Neural crest cell (in vitro differentiated cells): ENCODE results near the gene SLC37A1. TPM values are rescaled to one million over a fixed set of nuclear protein-coding genes. Genes with fewer than 3 reads are reported as not detected.
A peak's percentile ranks its signal among the peaks of the same experiment; 100 is the strongest.

Source experiments
- DNase-seq: peaks from one replicate; pipeline ENCODE4 v3.0.0; 2021; ENCODE audit warnings: low read depth, mixed read lengths, low spot score
- H3K27ac Mint-ChIP-seq: one replicate; pipeline ENCODE4 v1.8.0; 2021; ENCODE audit warnings: mild to moderate bottlenecking, mixed read lengths; ENCODE audit not compliant: unreplicated experiment
- H3K27me3 Mint-ChIP-seq: 2 replicates; pipeline ENCODE4 v1.8.0; 2021; ENCODE audit warnings: low read depth, mild to moderate bottlenecking, mixed read lengths
- H3K36me3 Mint-ChIP-seq: 2 replicates; pipeline ENCODE4 v1.8.0; 2021; ENCODE audit warnings: low read depth, mild to moderate bottlenecking, mixed read lengths
- H3K4me1 Mint-ChIP-seq: 2 replicates; pipeline ENCODE4 v1.8.0; 2021; ENCODE audit warnings: mixed read lengths
- H3K4me3 Mint-ChIP-seq: one replicate; pipeline ENCODE4 v1.8.0; 2021; ENCODE audit warnings: mild to moderate bottlenecking, mixed read lengths
- H3K9me3 Mint-ChIP-seq: 2 replicates; pipeline ENCODE4 v1.8.0; 2021; ENCODE audit warnings: mixed read lengths
- CTCF ChIP-seq: fragments of 200-600 bp; sonication (generic); conservative IDR thresholded peaks from 2 replicates; pipeline ENCODE4 v1.5.0; 2021; ENCODE audit warnings: antibody characterized with exemption, mild to moderate bottlenecking
- total RNA-seq: library from RNA; stranded (reverse); gene quantifications from 2 replicates; pipeline ENCODE4 v1.2.1, GENCODE V29; 2021

SLC37A1 gene
- total RNA-seq, 1 donor from 2014 or later = 9.1 TPM

GRCh38 chr21:42618707-42619102 lies 105.1 kb downstream of the SLC37A1 start:
- no peak overlapping the region for H3K27ac Mint-ChIP-seq
- H3K4me1 Mint-ChIP-seq = peaks cover 22% of the 10 kb centered on the region
- no peaks in the 10 kb centered on the region for H3K36me3 Mint-ChIP-seq
- H3K27me3 Mint-ChIP-seq = peaks cover 24% of the 10 kb centered on the region
- no peak for TF ChIP-seq CTCF
- no peak overlapping the region for H3K4me3 Mint-ChIP-seq
- H3K9me3 Mint-ChIP-seq = no peaks in the 10 kb centered on the region
- DNase-seq = no peak

- Mint-ChIP-seq H3K9me3 (no peaks in the 10 kb centered on the region), H3K4me3 (no peak overlapping the region), H3K27ac (no peak overlapping the region), H3K4me1 (peaks cover 22% of the 10 kb centered on the region), H3K36me3 (no peaks in the 10 kb centered on the region), H3K27me3 (peaks cover 25% of the 10 kb centered on the region)
- DNase-seq = no peak
- no peak for TF ChIP-seq CTCF
Observed at GRCh38 chr21:42619166-42619565, 105.5 kb downstream of the SLC37A1 start.

GRCh38 chr21:42619841-42620240 lies 106.2 kb downstream of the SLC37A1 start:
- peaks cover 25% of the 10 kb centered on the region for H3K27me3 Mint-ChIP-seq
- no peak for TF ChIP-seq CTCF
- no peaks in the 10 kb centered on the region for H3K9me3 Mint-ChIP-seq

GRCh38 chr21:42621166-42621818 lies 107.6 kb downstream of the SLC37A1 start:
- peaks cover 22% of the 10 kb centered on the region for H3K4me1 Mint-ChIP-seq
- peaks cover 25% of the 10 kb centered on the region for H3K27me3 Mint-ChIP-seq
- no peak for DNase-seq
- no peak overlapping the region for H3K4me3 Mint-ChIP-seq
- H3K9me3 Mint-ChIP-seq = no peaks in the 10 kb centered on the region
- H3K27ac Mint-ChIP-seq = no peak overlapping the region
- H3K36me3 Mint-ChIP-seq = no peaks in the 10 kb centered on the region
- no peak for TF ChIP-seq CTCF

More at GRCh38 chr21:42619841-42620240, 106.2 kb downstream of the SLC37A1 start:
- Mint-ChIP-seq H3K4me1 (peaks cover 22% of the 10 kb centered on the region), H3K27ac (peak overlapping the region; percentile 10), H3K4me3 (no peak overlapping the region), H3K36me3 (no peaks in the 10 kb centered on the region)
- no peak for DNase-seq

- no peak overlapping the region for H3K27ac Mint-ChIP-seq
- no peak for DNase-seq
- peaks cover 22% of the 10 kb centered on the region for H3K4me1 Mint-ChIP-seq
- H3K36me3 Mint-ChIP-seq = no peaks in the 10 kb centered on the region
- H3K9me3 Mint-ChIP-seq = no peaks in the 10 kb centered on the region
- no peak overlapping the region for H3K4me3 Mint-ChIP-seq
- no peak for TF ChIP-seq CTCF
- peaks cover 27% of the 10 kb centered on the region for H3K27me3 Mint-ChIP-seq
Observed at GRCh38 chr21:42621819-42622177, 108.1 kb downstream of the SLC37A1 start.
